CD8-positive, alpha-beta memory T cell (primary cell): ENCODE data around the gene LRRC46. TPM values are rescaled to one million over a fixed set of nuclear protein-coding genes. Genes with fewer than 3 reads are reported as not detected.

Experiments
- CTCF ChIA-PET: fragments of 350-600 bp; sonication (Branson Sonifier 250); formaldehyde crosslinking; loops from one replicate; lab custom pipeline; 2021; ENCODE audit warnings: antibody characterized with exemption; lab: Charles Lee
- POLR2A ChIA-PET: fragments of 350-600 bp; sonication (Branson Sonifier 250); formaldehyde crosslinking; loops from one replicate; lab custom pipeline; 2021; ENCODE audit warnings: antibody characterized with exemption; lab: Charles Lee
- DNase-seq, 5 donors: peaks; one replicate each; pipeline versions ENCODE4 v3.0.0 to v3.0.0-alpha.2; 2020 to 2022; ENCODE audit warnings: mixed read lengths in 1 of 5
- H3K27ac ChIP-seq: one replicate; pipeline ENCODE4 v1.7.0; 2013; ENCODE audit warnings: low read depth, mild to moderate bottlenecking, low read length, moderate library complexity
- H3K27me3 ChIP-seq: 2 replicates; pipeline ENCODE4 v1.7.0; 2013; ENCODE audit warnings: low read length, mild to moderate bottlenecking; ENCODE audit not compliant: insufficient read depth, poor library complexity, severe bottlenecking
- H3K36me3 ChIP-seq: 2 replicates; pipeline ENCODE4 v1.7.0; 2013; ENCODE audit warnings: mild to moderate bottlenecking, low read length, moderate library complexity; ENCODE audit not compliant: insufficient read depth
- H3K4me1 ChIP-seq: 2 replicates; pipeline ENCODE4 v1.7.0; 2013; ENCODE audit warnings: mild to moderate bottlenecking, low read length, moderate library complexity; ENCODE audit not compliant: insufficient read depth
- H3K4me3 ChIP-seq: 2 replicates; pipeline ENCODE4 v1.7.0; 2013; ENCODE audit warnings: mild to moderate bottlenecking, low read length
- H3K9me3 ChIP-seq: 2 replicates; pipeline ENCODE4 v1.7.0; 2013; ENCODE audit warnings: mild to moderate bottlenecking, low read length
- H3K27ac Mint-ChIP-seq, 8 donors: one replicate each; pipeline ENCODE4 v1.8.0; 2020 to 2021; ENCODE audit warnings: mixed read lengths in 8 of 8, mild to moderate bottlenecking in 6 of 8, inconsistent platforms in 3 of 8, moderate library complexity in 3 of 8
- H3K27me3 Mint-ChIP-seq, 2 donors: one replicate each; pipeline ENCODE4 v1.8.0; 2020 to 2021; ENCODE audit warnings: mixed read lengths in 2 of 2, mild to moderate bottlenecking in 1 of 2, moderate library complexity in 1 of 2
- H3K36me3 Mint-ChIP-seq, 3 donors: one replicate each; pipeline ENCODE4 v1.8.0; 2020 to 2021; ENCODE audit warnings: mixed read lengths in 3 of 3, inconsistent platforms in 1 of 3, mild to moderate bottlenecking in 1 of 3
- H3K4me1 Mint-ChIP-seq, 3 donors: one replicate each; pipeline ENCODE4 v1.8.0; 2020 to 2021; ENCODE audit warnings: mixed read lengths in 3 of 3, inconsistent platforms in 1 of 3, mild to moderate bottlenecking in 1 of 3
- H3K4me3 Mint-ChIP-seq, 7 donors: one replicate each; pipeline ENCODE4 v1.8.0; 2020 to 2021; ENCODE audit warnings: mixed read lengths in 7 of 7, mild to moderate bottlenecking in 6 of 7, moderate library complexity in 4 of 7, inconsistent platforms in 2 of 7
- H3K9me3 Mint-ChIP-seq, 5 donors: one replicate each; pipeline ENCODE4 v1.8.0; 2020 to 2022; ENCODE audit warnings: mixed read lengths in 5 of 5, mild to moderate bottlenecking in 3 of 5, moderate library complexity in 2 of 5, inconsistent platforms in 1 of 5
- polyA plus RNA-seq: library from polyadenylated mRNA; unstranded; fragments of 300-500 nt; fragmentation: Illumina TruSeq; gene quantifications from one replicate; pipeline ENCODE4 v1.2.3, GENCODE V29; 2021
- total RNA-seq, 2 experiments: library from RNA; stranded (reverse); gene quantifications; one replicate each; pipeline ENCODE4 v1.2.3, GENCODE V29; 2021

LRRC46 gene
- total and polyA plus RNA-seq, 3 experiments from 2014 or later, result 0.28 to 0.83 (median 0.49) TPM

DNA sequence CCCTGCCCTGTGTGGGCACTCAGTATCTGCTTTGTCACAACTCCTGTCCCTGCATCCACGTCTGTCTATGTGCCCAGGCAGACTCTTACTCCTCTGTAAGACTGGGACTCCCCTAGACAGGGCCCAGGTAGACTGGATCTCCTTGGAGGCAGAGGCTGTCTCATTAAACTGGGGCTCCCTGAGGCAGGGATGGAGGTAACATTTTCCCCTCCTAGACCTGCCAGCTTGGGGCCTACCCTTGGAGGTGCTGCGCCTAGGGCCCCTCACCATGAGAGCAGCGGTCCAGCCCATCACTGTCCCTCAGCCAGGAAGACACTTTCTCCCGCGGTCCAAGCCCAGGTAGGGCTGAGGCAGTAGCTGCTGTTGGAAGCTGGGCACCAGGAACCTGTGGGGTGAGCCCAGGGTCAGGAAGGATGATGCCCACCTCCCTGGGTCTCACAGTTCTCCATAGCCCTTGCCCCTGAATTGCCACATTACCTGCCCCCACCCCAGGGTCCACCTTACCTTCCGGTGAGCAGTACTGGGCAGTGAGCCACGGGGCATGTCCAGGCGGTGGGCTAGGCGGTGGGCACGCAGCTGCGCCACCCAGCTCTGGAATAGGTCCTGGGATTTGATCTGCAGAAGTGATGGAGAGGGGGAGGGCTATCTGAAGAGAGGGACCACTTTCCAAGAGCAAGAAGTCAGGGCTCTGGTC is 13.3 kb upstream of the LRRC46 start:
- H3K36me3 ChIP-seq, result peaks cover 45% of the 10 kb centered on the region
- H3K36me3 Mint-ChIP-seq, result peaks cover 3 to 76% (median 6%) of the 10 kb centered on the region in 3 donors
- H3K4me3 ChIP-seq, result no peak overlapping the region
- peaks cover 26% of the 10 kb centered on the region for H3K4me1 ChIP-seq
- ChIA-PET POLR2A (no interaction called here), CTCF (no interaction called here)
- no peaks in the 10 kb centered on the region for H3K27me3 Mint-ChIP-seq
- no peaks in the 10 kb centered on the region for H3K9me3 ChIP-seq
- H3K27me3 ChIP-seq, result no peaks in the 10 kb centered on the region
- peaks cover 22 to 35% (median 25%) of the 10 kb centered on the region in 3 donors for H3K4me1 Mint-ChIP-seq
- no peak overlapping the region for H3K27ac ChIP-seq
- DNase-seq, result peak in 1 of 5 donors; percentile 37
- peak overlapping the region in 2 of 8 donors; percentile 72 to 77 for H3K27ac Mint-ChIP-seq
- no peaks in the 10 kb centered on the region for H3K9me3 Mint-ChIP-seq
- peak overlapping the region in 1 of 7 donors; percentile 27 for H3K4me3 Mint-ChIP-seq

DNA sequence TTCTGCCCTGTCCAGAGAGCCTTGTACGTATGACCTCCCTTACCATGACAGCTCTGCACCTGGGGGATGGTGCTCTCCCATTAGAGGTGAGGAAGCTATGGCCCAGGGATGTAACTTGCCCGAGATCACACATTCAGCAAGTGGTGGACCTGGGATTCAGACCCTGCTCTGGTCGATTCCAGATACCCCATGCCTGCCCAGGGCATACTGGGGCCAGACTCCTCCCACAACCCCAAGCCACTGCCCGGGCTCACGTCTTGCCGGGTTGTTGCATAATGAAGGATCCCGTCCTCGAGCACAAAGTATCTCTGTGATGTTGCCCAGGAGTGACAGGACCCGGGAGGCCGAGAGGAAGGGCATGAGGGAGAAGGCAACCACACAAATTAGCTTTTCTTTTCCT is 12.0 kb upstream of the LRRC46 start:
- Histone ChIP-seq H3K9me3 (no peaks in the 10 kb centered on the region), H3K36me3 (peaks cover 48% of the 10 kb centered on the region), H3K4me1 (peaks cover 26% of the 10 kb centered on the region), H3K27ac (no peak overlapping the region), H3K27me3 (no peaks in the 10 kb centered on the region), H3K4me3 (no peak overlapping the region)
- H3K27me3 Mint-ChIP-seq, result no peaks in the 10 kb centered on the region
- no peaks in the 10 kb centered on the region for H3K9me3 Mint-ChIP-seq
- H3K4me1 Mint-ChIP-seq, result peaks cover 23 to 38% (median 25%) of the 10 kb centered on the region in 3 donors
- POLR2A ChIA-PET, result no interaction called here
- DNase-seq, result no peak
- H3K36me3 Mint-ChIP-seq, result peaks cover 3 to 81% (median 8%) of the 10 kb centered on the region in 3 donors
- peak overlapping the region in 3 of 8 donors; percentile 52 to 66 (median 54) for H3K27ac Mint-ChIP-seq
- CTCF ChIA-PET, result no interaction called here
- peak overlapping the region in 6 of 7 donors; percentile 6 to 65 (median 30) for H3K4me3 Mint-ChIP-seq

DNA sequence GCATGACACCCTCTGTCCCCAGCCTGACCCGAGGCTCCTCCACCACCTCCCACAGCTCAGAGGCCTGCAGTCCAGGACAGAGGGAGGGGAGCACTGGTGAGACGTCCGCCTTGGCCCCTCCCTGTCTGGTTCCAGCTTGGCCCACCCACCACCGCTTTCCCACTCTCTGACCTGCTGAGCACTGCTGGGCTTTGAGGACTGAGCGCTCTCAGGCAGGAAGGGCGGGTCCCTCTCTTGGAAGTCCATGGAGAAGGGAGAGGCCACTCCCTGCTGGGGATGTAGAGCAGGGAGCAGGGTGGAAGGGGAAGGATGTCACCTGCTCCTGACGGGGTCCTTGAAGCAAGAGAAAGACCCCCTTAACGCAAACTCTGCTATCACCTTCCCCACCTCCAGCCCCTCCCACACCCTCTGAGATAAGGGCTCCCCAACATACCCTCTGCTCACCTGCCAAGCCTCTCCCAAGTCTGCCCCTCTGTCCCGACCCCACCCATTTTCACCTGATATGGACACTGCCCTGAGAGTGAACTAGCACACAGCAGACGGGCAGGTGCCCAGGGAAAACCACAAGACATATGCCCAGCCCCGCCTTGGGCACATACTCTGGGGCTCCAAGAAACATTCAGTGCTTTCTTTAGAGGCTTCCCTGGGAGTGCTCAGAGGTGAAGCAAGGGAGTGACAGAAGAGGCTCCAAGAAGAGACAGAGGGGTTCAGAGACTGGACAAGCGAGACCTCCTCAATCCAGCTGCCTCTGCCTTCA is 11.3 kb upstream of the LRRC46 start:
- Mint-ChIP-seq H3K27ac (peak overlapping the region; percentile 88 to 98 (median 95)), H3K4me3 (peak overlapping the region; percentile 88 to 98 (median 97)), H3K36me3 (peaks cover 3 to 78% (median 8%) of the 10 kb centered on the region in 3 donors), H3K9me3 (no peaks in the 10 kb centered on the region), H3K4me1 (peaks cover 23 to 39% (median 25%) of the 10 kb centered on the region in 3 donors), H3K27me3 (no peaks in the 10 kb centered on the region)
- ChIA-PET POLR2A (no interaction called here), CTCF (interaction anchor here (3.7 kb wide), 1 partner anchor 11 kb away, joined by 15 read pairs; the partner anchor contains the start of genes LRRC46 and MRPL10)
- Histone ChIP-seq H3K9me3 (no peaks in the 10 kb centered on the region), H3K36me3 (peaks cover 48% of the 10 kb centered on the region), H3K4me3 (no peak overlapping the region), H3K4me1 (peaks cover 26% of the 10 kb centered on the region), H3K27me3 (no peaks in the 10 kb centered on the region), H3K27ac (peak overlapping the region; percentile 79)
- DNase-seq, result no peak

DNA sequence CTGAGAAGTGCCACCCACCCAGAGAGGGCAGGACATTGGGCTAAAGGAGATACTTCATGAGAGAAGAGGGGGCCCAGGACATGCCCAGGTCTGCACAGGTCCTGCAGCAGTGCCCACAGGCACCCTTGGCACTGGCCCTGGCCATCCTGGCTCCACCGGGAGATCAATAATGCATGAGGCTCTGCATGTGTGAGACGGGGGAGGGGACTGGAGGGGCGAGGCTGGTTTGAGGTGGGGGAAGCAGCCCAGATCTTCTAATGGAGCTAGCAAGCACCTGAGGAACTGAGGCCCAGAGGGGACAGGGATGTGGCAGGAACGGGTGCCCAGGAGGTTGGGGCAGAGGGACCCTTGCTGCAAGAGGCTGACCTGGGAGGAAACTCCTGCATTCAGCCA is 10.4 kb upstream of the LRRC46 start:
- H3K27me3 ChIP-seq, result no peaks in the 10 kb centered on the region
- H3K4me1 ChIP-seq, result peaks cover 26% of the 10 kb centered on the region
- H3K36me3 ChIP-seq, result peaks cover 47% of the 10 kb centered on the region
- peak overlapping the region; percentile 93 for H3K4me3 ChIP-seq
- H3K36me3 Mint-ChIP-seq, result peaks cover 5 to 76% (median 10%) of the 10 kb centered on the region in 3 donors
- POLR2A ChIA-PET, result interaction anchor here (0.6 to 1.6 kb wide), 3 partner anchors 10 to 89 kb away, joined by 8 to 16 read pairs (median 13); partner anchors contain the start of genes LRRC46, MRPL10 and SP2
- H3K4me1 Mint-ChIP-seq, result peaks cover 25 to 42% (median 25%) of the 10 kb centered on the region in 3 donors
- H3K9me3 Mint-ChIP-seq, result no peaks in the 10 kb centered on the region
- H3K27ac Mint-ChIP-seq, result peak overlapping the region; percentile 88 to 98 (median 95)
- H3K9me3 ChIP-seq, result no peaks in the 10 kb centered on the region
- CTCF ChIA-PET, result interaction anchor here (1.0 to 3.7 kb wide), 4 partner anchors 10 to 157 kb away, joined by 3 to 15 read pairs (median 9); partner anchors contain the start of genes CDK5RAP3, LRRC46, MRPL10 and SCRN2
- no peak for DNase-seq
- H3K4me3 Mint-ChIP-seq, result peak overlapping the region; percentile 88 to 98 (median 97)
- H3K27me3 Mint-ChIP-seq, result no peaks in the 10 kb centered on the region
- peak overlapping the region; percentile 79 for H3K27ac ChIP-seq

DNA sequence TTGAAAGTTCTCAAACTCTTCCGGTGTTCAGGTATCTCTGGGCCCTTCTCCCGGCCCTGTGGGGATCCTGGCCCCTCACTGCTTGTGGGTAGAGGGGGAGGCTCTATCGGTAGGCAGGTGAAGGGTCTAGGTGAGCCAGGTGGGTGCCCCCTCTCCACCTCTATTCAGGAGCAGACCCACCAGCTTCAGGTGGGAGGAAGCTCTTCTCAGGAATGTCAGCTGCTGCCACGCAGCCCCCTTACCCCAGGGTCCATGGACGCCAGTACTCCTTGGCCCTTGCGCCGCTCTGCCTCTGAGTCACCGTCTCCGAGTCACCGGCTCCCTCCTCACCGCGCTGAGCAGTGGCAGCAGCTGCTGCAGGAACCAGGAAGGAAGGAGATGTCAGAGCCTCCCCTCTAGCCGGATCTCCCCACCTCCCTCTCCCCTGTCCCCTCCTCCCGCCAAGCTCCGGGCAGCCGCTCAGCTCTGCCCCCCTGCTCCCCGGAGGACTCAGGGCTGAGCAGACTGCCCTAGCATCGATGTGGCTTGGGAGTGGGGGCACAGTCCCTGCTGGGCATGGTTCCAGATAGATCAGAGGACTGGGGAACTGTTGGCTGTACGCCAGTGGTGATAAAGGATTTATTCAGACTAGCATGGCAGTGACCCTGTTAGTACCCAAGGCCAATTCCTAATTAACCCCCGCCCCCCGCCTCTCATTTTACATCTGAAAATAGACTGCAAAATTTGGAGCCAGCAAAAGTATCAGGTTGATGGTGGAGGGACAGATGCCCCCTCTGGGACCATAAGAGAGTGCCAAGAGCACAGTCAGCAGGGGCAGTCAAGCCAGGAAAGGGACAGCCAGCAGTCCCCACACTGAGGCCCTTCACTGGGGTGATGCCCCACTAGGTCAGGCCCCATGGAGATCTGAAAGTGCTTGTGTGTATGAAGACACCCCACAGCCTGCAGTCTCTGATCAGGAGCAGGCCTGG is 9.8 kb upstream of the LRRC46 start, which contains the start of gene OSBPL7:
Gene OSBPL7, minus strand, starts transcription at position 371 of the 968 bp plus-strand sequence. CDS start 1,516 bp downstream, outside the sequence.
- Mint-ChIP-seq H3K4me1 (peaks cover 25 to 45% (median 25%) of the 10 kb centered on the region in 3 donors), H3K4me3 (peak within 1 kb of the TSS; percentile 88 to 98 (median 97)), H3K27ac (peak within 1 kb of the TSS; percentile 88 to 98 (median 95)), H3K9me3 (no peaks in the 10 kb centered on the region), H3K27me3 (no peaks in the 10 kb centered on the region), H3K36me3 (peaks cover 12 to 76% (median 15%) of the 10 kb centered on the region in 3 donors)
- Histone ChIP-seq H3K4me1 (peaks cover 26% of the 10 kb centered on the region), H3K9me3 (no peaks in the 10 kb centered on the region), H3K27ac (peak within 1 kb of the TSS; percentile 79), H3K27me3 (no peaks in the 10 kb centered on the region), H3K36me3 (peaks cover 47% of the 10 kb centered on the region), H3K4me3 (peak within 1 kb of the TSS; percentile 93)
- POLR2A ChIA-PET, result interaction anchor here (0.6 to 1.6 kb wide), 4 partner anchors 9 to 171 kb away, joined by 4 to 16 read pairs (median 10); partner anchors contain the start of genes LRRC46, MRPL10 and SP2
- DNase-seq, result peak; percentile 66 to 87 (median 74)
- CTCF ChIA-PET, result interaction anchor here (1.0 to 3.7 kb wide), 5 partner anchors 9 to 158 kb away, joined by 3 to 15 read pairs (median 4); partner anchors contain the start of genes CDK5RAP3, LRRC46, MRPL10 and SCRN2

DNA sequence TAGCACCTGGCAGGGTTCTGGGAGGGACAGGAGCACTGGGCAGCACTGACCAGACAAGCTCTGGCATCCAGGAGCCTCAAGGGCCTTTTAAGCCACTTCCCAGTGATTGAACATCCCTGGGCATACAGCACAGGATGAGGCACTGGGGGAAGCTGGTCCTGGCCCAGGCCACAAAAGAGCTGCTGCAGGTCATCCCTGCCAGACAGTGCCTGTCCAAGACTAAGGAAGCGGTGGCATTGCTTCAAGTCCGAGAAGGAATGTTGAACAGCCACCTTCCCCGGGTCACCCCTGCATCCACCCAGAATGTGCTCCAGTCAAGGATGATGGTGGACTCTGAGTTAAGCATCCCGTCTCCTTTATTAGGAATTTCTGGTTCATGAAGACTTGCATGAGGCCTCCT is 8.7 kb upstream of the LRRC46 start:
- CTCF ChIA-PET, result interaction anchor here (1.7 to 3.7 kb wide), 3 partner anchors 8 to 66 kb away, joined by 4 to 15 read pairs (median 14); partner anchors contain the start of genes LRRC46, MRPL10 and SCRN2
- H3K36me3 ChIP-seq, result peaks cover 45% of the 10 kb centered on the region
- H3K9me3 Mint-ChIP-seq, result no peaks in the 10 kb centered on the region
- peak overlapping the region in 7 of 8 donors; percentile 85 to 98 (median 94) for H3K27ac Mint-ChIP-seq
- peaks cover 26% of the 10 kb centered on the region for H3K4me1 ChIP-seq
- H3K27me3 ChIP-seq, result no peaks in the 10 kb centered on the region
- H3K4me3 Mint-ChIP-seq, result peak overlapping the region in 3 of 7 donors; percentile 39 to 98 (median 88)
- H3K4me1 Mint-ChIP-seq, result peaks cover 25 to 51% (median 25%) of the 10 kb centered on the region in 3 donors
- no peaks in the 10 kb centered on the region for H3K27me3 Mint-ChIP-seq
- H3K4me3 ChIP-seq, result no peak overlapping the region
- peaks cover 13 to 74% (median 15%) of the 10 kb centered on the region in 3 donors for H3K36me3 Mint-ChIP-seq
- no peak for DNase-seq
- no peaks in the 10 kb centered on the region for H3K9me3 ChIP-seq
- POLR2A ChIA-PET, result interaction anchor here (0.6 to 0.9 kb wide), 3 partner anchors 9 to 17 kb away, joined by 3 read pairs; partner anchors contain the start of genes LRRC46 and MRPL10
- H3K27ac ChIP-seq, result no peak overlapping the region
